A549 (cell line): Measurements from ENCODE around the gene TACR1. TPM values are rescaled to one million over a fixed set of nuclear protein-coding genes. Genes with fewer than 3 reads are reported as not detected.

ENCODE experiments used
- ATAC-seq, 2 experiments: fragments of 200-7000 bp in 1 of 2; fragments of >200 bp in 1 of 2; cut with Nextera tagmentation in 1 of 2; cut with Tn5 transposase in 1 of 2; 3 replicates each; pipeline versions ENCODE4 v1.8.0 to v1.9.1; 2018 to 2020; ENCODE audit warnings: mild to moderate bottlenecking in 1 of 2, moderate library complexity in 1 of 2
- CTCF ChIA-PET: fragments of 300-600 bp; sonication (Branson Sonifier 250); formaldehyde crosslinking; extraction: SDS; loops from one replicate; lab custom pipeline; 2021; ENCODE audit warnings: antibody characterized with exemption, inconsistent platforms; lab: Yijun Ruan, JAX
- POLR2A ChIA-PET: fragments of 350-600 bp; formaldehyde crosslinking; extraction: SDS; loops from one replicate; lab custom pipeline; 2021; ENCODE audit warnings: antibody characterized with exemption, inconsistent platforms; lab: Yijun Ruan, JAX
- DNase-seq, 2 experiments: peaks; one replicate each; pipeline versions ENCODE4 v3.0.0 to v3.0.0-alpha.2; 2011 to 2016; ENCODE audit warnings: low read depth in 1 of 2, low spot score in 1 of 2
- FAIRE-seq: peaks from 2 replicates; lab custom pipeline; 2011; peaks lifted over from hg19 to GRCh38; lab: Jason Lieb, UNC
- H3K27ac ChIP-seq, 2 experiments: fragments of >200 bp; sonication (Bioruptor Twin); formaldehyde crosslinking; 3 replicates each; pipeline ENCODE4 v1.5.1; 2016 to 2017
- H3K4me1 ChIP-seq: fragments of >200 bp; sonication (Bioruptor Twin); formaldehyde crosslinking; 3 replicates; pipeline ENCODE4 v1.6.1; 2016
- H3K4me2 ChIP-seq: fragments of >200 bp; sonication (Bioruptor Twin); formaldehyde crosslinking; 3 replicates; pipeline ENCODE4 v1.6.1; 2016
- H3K4me3 ChIP-seq: fragments of >200 bp; sonication (Bioruptor Twin); formaldehyde crosslinking; 3 replicates; pipeline ENCODE4 v1.5.1; 2016
- H3K9me3 ChIP-seq: fragments of >200 bp; sonication (Bioruptor Twin); formaldehyde crosslinking; 3 replicates; pipeline ENCODE4 v1.6.1; 2016
- CBX8 ChIP-seq: fragments of 200-600 bp; sonication (generic); IDR thresholded peaks from 2 replicates; pipeline ENCODE4 v1.6.1; 2016
- EP300 ChIP-seq, 2 experiments: fragments of >200 bp; sonication (Bioruptor Twin); formaldehyde crosslinking; IDR thresholded peaks; 2 replicates in 1 of 2; 3 replicates in 1 of 2; pipeline ENCODE4 v1.6.1; 2016 to 2017
- FOXS1 ChIP-seq: fragments of 250-450 bp; sonication (Bioruptor Pico); IDR thresholded peaks from 2 replicates; pipeline ENCODE4 v1.5.0; 2020; ENCODE audit warnings: mild to moderate bottlenecking, moderate library complexity
- GATA3 ChIP-seq: IDR thresholded peaks from 2 replicates; pipeline ENCODE4 v1.6.1; 2012; ENCODE audit warnings: borderline replicate concordance
- HEYL ChIP-seq: fragments of 250-450 bp; sonication (Bioruptor Pico); IDR thresholded peaks from 2 replicates; pipeline ENCODE4 v1.8.0; 2021; ENCODE audit warnings: mild to moderate bottlenecking, moderate library complexity
- HMGXB4 ChIP-seq: fragments of 250-450 bp; sonication (Bioruptor Pico); IDR thresholded peaks from 2 replicates; pipeline ENCODE4 v1.5.0; 2021; ENCODE audit warnings: mild to moderate bottlenecking, moderate library complexity, borderline replicate concordance
- HOXA7 ChIP-seq: fragments of 250-450 bp; sonication (Bioruptor Pico); IDR thresholded peaks from 2 replicates; pipeline ENCODE4 v1.5.0; 2020; ENCODE audit warnings: mild to moderate bottlenecking, moderate library complexity
- HOXB5 ChIP-seq: fragments of 250-450 bp; sonication (Bioruptor Pico); IDR thresholded peaks from 2 replicates; pipeline ENCODE4 v1.5.0; 2020; ENCODE audit warnings: mild to moderate bottlenecking, moderate library complexity
- JUNB ChIP-seq: fragments of >200 bp; sonication (Bioruptor Twin); formaldehyde crosslinking; IDR thresholded peaks from 2 replicates; pipeline ENCODE4 v1.6.1; 2016
- KDM1A ChIP-seq: fragments of 200-600 bp; sonication (generic); IDR thresholded peaks from 2 replicates; pipeline ENCODE4 v1.6.1; 2016; ENCODE audit warnings: low read depth, mild to moderate bottlenecking
- MAZ ChIP-seq: fragments of 150-350 bp; IDR thresholded peaks from 2 replicates; pipeline ENCODE4 v1.6.1; 2014; ENCODE audit warnings: antibody characterized with exemption, low read depth, low read length, borderline replicate concordance
- NPAS2 ChIP-seq: fragments of 250-450 bp; sonication (Bioruptor Pico); IDR thresholded peaks from 2 replicates; pipeline ENCODE4 v1.8.0; 2022; ENCODE audit warnings: mild to moderate bottlenecking, moderate library complexity, borderline replicate concordance
- NR3C1 ChIP-seq: fragments of >200 bp; sonication (Bioruptor Twin); formaldehyde crosslinking; IDR thresholded peaks from 3 replicates; pipeline ENCODE4 v1.6.1; 2017
- PHF8 ChIP-seq: fragments of 200-600 bp; sonication (generic); IDR thresholded peaks from 2 replicates; pipeline ENCODE4 v1.6.1; 2016; ENCODE audit warnings: low read depth, mild to moderate bottlenecking, antibody characterized with exemption, moderate library complexity, borderline replicate concordance
- POLR2A ChIP-seq: IDR thresholded peaks from 2 replicates; pipeline ENCODE4 v1.6.1; 2012; ENCODE audit warnings: mild to moderate bottlenecking, low read length
- RAD21 ChIP-seq, 2 experiments: fragments of >200 bp in 1 of 2; sonication (Bioruptor Twin) in 1 of 2; formaldehyde crosslinking in 1 of 2; IDR thresholded peaks in 1 of 2; conservative IDR thresholded peaks in 1 of 2; 2 replicates in 1 of 2; 3 replicates in 1 of 2; pipeline ENCODE4 v1.6.1; 2012 to 2018; ENCODE audit warnings: inconsistent platforms in 1 of 2
- RARB ChIP-seq: fragments of 250-450 bp; sonication (Bioruptor Pico); IDR thresholded peaks from 2 replicates; pipeline ENCODE4 v1.8.0; 2021; ENCODE audit warnings: mild to moderate bottlenecking, moderate library complexity
- RFX5 ChIP-seq: fragments of 450-650 bp; IDR thresholded peaks from 2 replicates; pipeline ENCODE4 v1.7.1; 2014; ENCODE audit warnings: antibody characterized with exemption, mild to moderate bottlenecking, moderate library complexity
- TFCP2L1 ChIP-seq: fragments of 250-450 bp; sonication (Bioruptor Pico); IDR thresholded peaks from 2 replicates; pipeline ENCODE4 v1.5.0; 2021; ENCODE audit warnings: mild to moderate bottlenecking
- TP53 ChIP-seq: fragments of 250-450 bp; sonication (Bioruptor Pico); IDR thresholded peaks from 2 replicates; pipeline ENCODE4 v1.5.0; 2021; ENCODE audit warnings: mild to moderate bottlenecking, moderate library complexity
- ZFP36 ChIP-seq: fragments of 450-650 bp; IDR thresholded peaks from 2 replicates; pipeline ENCODE4 v1.6.1; 2014; ENCODE audit warnings: borderline replicate concordance; ENCODE audit not compliant: partially characterized antibody
- ZNF302 ChIP-seq: fragments of 250-450 bp; sonication (Bioruptor Pico); IDR thresholded peaks from 2 replicates; pipeline ENCODE4 v1.9.0; 2021; ENCODE audit warnings: inconsistent platforms, mild to moderate bottlenecking, moderate library complexity
- WGBS: methylation state at CpG from one replicate; pipeline ENCODE4 v1.1.6; 2017; ENCODE audit errors: missing lambda C conversion rate; 5-methylcytosine and 5-hydroxymethylcytosine counted together
- polyA plus RNA-seq, 4 experiments: library from polyadenylated mRNA; depleted of rRNA in 3 of 4; stranded (reverse); fragments of >200 nt; fragmentation: RNase III in 1 of 4; extraction: RNeasy Plus Mini Kit Qiagen cat#74134 plus additional on column Dnase treatment in 1 of 4; gene quantifications; 2 replicates in 3 of 4; 3 replicates in 1 of 4; pipeline ENCODE4 v1.2.3, GENCODE V29; 2011 to 2017
- TF ChIP-seq, protein P1 (sequence below): IDR thresholded peaks from 2 replicates; pipeline ENCODE4 v1.6.1; 2012
- TF ChIP-seq, protein P2 (sequence below): fragments of >200 bp; sonication (Bioruptor Twin); formaldehyde crosslinking; IDR thresholded peaks from 2 replicates; pipeline ENCODE4 v1.6.1; 2016
- TF ChIP-seq, protein P3 (sequence below): fragments of 450-650 bp; IDR thresholded peaks from 2 replicates; pipeline ENCODE4 v1.6.1; 2014; ENCODE audit warnings: antibody characterized with exemption
- TF ChIP-seq, protein P4 (sequence below): IDR thresholded peaks from 2 replicates; pipeline ENCODE4 v1.6.1; 2012

TACR1 gene
- polyA plus RNA-seq, 2 of the 4 experiments (the other 2 are of a cell fraction), result 0.27 to 0.92 TPM

GRCh38 chr2:75020476-75020875 lies 178.8 kb downstream of the TACR1 start (continued):
- no peak for TF ChIP-seq PHF8
- TF ChIP-seq, protein P1, sequence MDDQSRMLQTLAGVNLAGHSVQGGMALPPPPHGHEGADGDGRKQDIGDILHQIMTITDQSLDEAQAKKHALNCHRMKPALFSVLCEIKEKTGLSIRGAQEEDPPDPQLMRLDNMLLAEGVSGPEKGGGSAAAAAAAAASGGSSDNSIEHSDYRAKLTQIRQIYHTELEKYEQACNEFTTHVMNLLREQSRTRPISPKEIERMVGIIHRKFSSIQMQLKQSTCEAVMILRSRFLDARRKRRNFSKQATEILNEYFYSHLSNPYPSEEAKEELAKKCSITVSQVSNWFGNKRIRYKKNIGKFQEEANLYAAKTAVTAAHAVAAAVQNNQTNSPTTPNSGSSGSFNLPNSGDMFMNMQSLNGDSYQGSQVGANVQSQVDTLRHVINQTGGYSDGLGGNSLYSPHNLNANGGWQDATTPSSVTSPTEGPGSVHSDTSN, result no peak
- TF ChIP-seq POLR2A, result no peak
- TF ChIP-seq JUNB, result no peak
- TF ChIP-seq HEYL (CRISPR knock-in tag), result no peak
- TF ChIP-seq HOXA7, result no peak
- no peak for TF ChIP-seq NR3C1

- H3K4me1 ChIP-seq, result peaks cover 15% of the 10 kb centered on the region; the same call in 1 of the 3 replicates
- H3K9me3 ChIP-seq, result peaks cover 3% of the 10 kb centered on the region; the same call in 1 of the 3 replicates
- no peak for FAIRE-seq
- POLR2A ChIA-PET, result no interaction called here
- no peak for ATAC-seq
- DNase-seq, result no peak
- TF ChIP-seq, protein P2, sequence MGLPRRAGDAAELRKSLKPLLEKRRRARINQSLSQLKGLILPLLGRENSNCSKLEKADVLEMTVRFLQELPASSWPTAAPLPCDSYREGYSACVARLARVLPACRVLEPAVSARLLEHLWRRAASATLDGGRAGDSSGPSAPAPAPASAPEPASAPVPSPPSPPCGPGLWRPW, result no peak
- TF ChIP-seq RFX5 (no peak), HMGXB4 (CRISPR knock-in tag) (no peak), GATA3 (no peak), MAZ (no peak), HEYL (CRISPR knock-in tag) (no peak), KDM1A (no peak), ZFP36 (no peak), HOXA7 (no peak)
- TF ChIP-seq, protein P3, sequence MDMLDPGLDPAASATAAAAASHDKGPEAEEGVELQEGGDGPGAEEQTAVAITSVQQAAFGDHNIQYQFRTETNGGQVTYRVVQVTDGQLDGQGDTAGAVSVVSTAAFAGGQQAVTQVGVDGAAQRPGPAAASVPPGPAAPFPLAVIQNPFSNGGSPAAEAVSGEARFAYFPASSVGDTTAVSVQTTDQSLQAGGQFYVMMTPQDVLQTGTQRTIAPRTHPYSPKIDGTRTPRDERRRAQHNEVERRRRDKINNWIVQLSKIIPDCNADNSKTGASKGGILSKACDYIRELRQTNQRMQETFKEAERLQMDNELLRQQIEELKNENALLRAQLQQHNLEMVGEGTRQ, result no peak
- TF ChIP-seq, protein P4, sequence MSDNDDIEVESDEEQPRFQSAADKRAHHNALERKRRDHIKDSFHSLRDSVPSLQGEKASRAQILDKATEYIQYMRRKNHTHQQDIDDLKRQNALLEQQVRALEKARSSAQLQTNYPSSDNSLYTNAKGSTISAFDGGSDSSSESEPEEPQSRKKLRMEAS, result no peak
- 68% methylated on average over 2 of the region's 2 CpGs for WGBS
- CTCF ChIA-PET, result interaction anchor here (0.8 kb wide), 1 partner anchor 23 kb away, joined by 3 read pairs; no protein-coding TSS in a partner anchor
- no peak overlapping the region for H3K27ac ChIP-seq
- no peak overlapping the region for H3K4me2 ChIP-seq
- H3K4me3 ChIP-seq, result no peak overlapping the region
Observed at GRCh38 chr2:75019790-75020189, 179.5 kb downstream of the TACR1 start.

DNA sequence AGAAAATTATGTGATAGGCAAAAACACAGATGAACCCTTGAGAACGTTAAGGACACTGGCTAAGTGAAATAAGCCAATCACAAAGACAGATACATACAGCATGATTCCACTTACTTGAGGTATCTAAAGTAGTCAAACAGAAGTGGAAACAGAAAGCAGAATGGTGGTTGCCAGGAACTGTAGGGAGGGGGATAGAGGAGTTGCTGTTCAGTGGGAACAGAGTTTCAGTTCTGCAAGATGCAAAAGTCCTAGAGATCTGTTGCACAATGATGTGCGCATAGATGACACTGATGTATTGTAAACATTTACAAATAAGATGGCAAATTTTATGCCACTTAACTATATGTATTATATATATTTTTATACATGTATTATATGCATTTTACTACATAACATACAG lies 181.2 kb downstream of the TACR1 start:
- H3K4me2 ChIP-seq, result no peak overlapping the region
- ChIA-PET CTCF (interaction anchor here (1.2 kb wide), 1 partner anchor 98 kb away, joined by 3 read pairs; no protein-coding TSS in a partner anchor), POLR2A (no interaction called here)
- FAIRE-seq (no peak), DNase-seq (no peak)
- H3K4me1 ChIP-seq, result peaks cover 15% of the 10 kb centered on the region; the same call in 1 of the 3 replicates
- no peak overlapping the region for H3K4me3 ChIP-seq
- no peak overlapping the region for H3K27ac ChIP-seq
- H3K9me3 ChIP-seq, result peaks cover 3% of the 10 kb centered on the region; the same call in 1 of the 3 replicates
- TF ChIP-seq TP53 (no peak), CBX8 (no peak), HOXB5 (CRISPR knock-in tag) (no peak), NR3C1 (no peak), EP300 (IDR thresholded peaks at IDR 0.05) (no peak), RAD21 (conservative IDR thresholded peaks at IDR 0.05 in 1 of 2, IDR thresholded peaks at IDR 0.05 in 1 of 2) (no peak), FOXS1 (CRISPR knock-in tag) (no peak), TFCP2L1 (CRISPR knock-in tag) (no peak), RARB (CRISPR knock-in tag) (no peak), NPAS2 (CRISPR knock-in tag) (no peak), ZNF302 (CRISPR knock-in tag) (no peak)
- TF ChIP-seq, protein P1, result no peak
- TF ChIP-seq, all 56 proteins: peak for 0
- no peak for ATAC-seq
- 62% methylated on average over 2 of the region's 2 CpGs for WGBS
